Right lobe of liver (tissue), 6 donors: ENCODE results near the gene IGF2BP2. TPM values are rescaled to one million over a fixed set of nuclear protein-coding genes. Genes with fewer than 3 reads are reported as not detected.

ENCODE experiments used
- ATAC-seq, 4 donors: fragments of 200-7000 bp; cut with Tn5 transposase; one replicate each; pipeline ENCODE4 v1.9.1; 2020; ENCODE audit warnings: mild to moderate bottlenecking in 4 of 4, moderate library complexity in 4 of 4
- DNase-seq, 3 donors: peaks; one replicate each; pipeline ENCODE4 v3.0.0-alpha.2; 2020
- H3K27ac ChIP-seq, 3 donors: fragments of 200-600 bp; one replicate each; pipeline ENCODE4 v1.8.0; 2022
- H3K27me3 ChIP-seq, 2 donors: fragments of 200-600 bp; one replicate each; pipeline ENCODE4 v1.8.0; 2022
- H3K36me3 ChIP-seq, 4 donors: fragments of 200-600 bp; sonication (generic) in 1 of 4; one replicate each; pipeline versions ENCODE4 v1.5.1 to v1.8.0; 2017 to 2022; ENCODE audit warnings: control low read depth in 1 of 4
- H3K4me1 ChIP-seq, 4 donors: fragments of 200-600 bp; sonication (generic) in 1 of 4; one replicate each; pipeline versions ENCODE4 v1.5.1 to v1.8.0; 2017 to 2022; ENCODE audit warnings: control low read depth in 1 of 4
- H3K4me3 ChIP-seq, 3 donors: fragments of 200-600 bp; one replicate each; pipeline ENCODE4 v1.8.0; 2022
- H3K9me3 ChIP-seq, 4 donors: fragments of 200-600 bp; sonication (generic) in 1 of 4; one replicate each; pipeline versions ENCODE4 v1.5.1 to v1.8.0; 2017 to 2022; ENCODE audit warnings: control low read depth in 1 of 4
- CTCF ChIP-seq, 4 donors: fragments of 200-600 bp in 3 of 4; fragments of 450-650 bp in 1 of 4; IDR thresholded peaks; one replicate each; pipeline versions ENCODE4 v1.5.1 to v1.8.0; 2016 to 2022; ENCODE audit warnings: antibody characterized with exemption in 4 of 4, mild to moderate bottlenecking in 2 of 4
- POLR2A ChIP-seq: fragments of 450-650 bp; IDR thresholded peaks from one replicate; pipeline ENCODE4 v1.6.1; 2017; ENCODE audit warnings: antibody characterized with exemption, mild to moderate bottlenecking
- WGBS: methylation state at CpG from one replicate; pipeline ENCODE4 v1.1.6; 2018; ENCODE audit warnings: low coverage, low lambda C conversion rate; ENCODE audit not compliant: insufficient coverage; ENCODE audit errors: missing lambda C conversion rate; 5-methylcytosine and 5-hydroxymethylcytosine counted together
- intact Hi-C, 2 donors: fragments of 100-400 bp; cut with DNase I; formaldehyde crosslinking; loops; one replicate each; pipeline versions ENCODE4 v1.11.2 to v1.14.1; 2022
- total RNA-seq, 6 experiments: library from RNA; depleted of rRNA in 2 of 6; stranded (reverse); fragments of >200 nt in 2 of 6; fragmentation: NEBNext Ultra II Directional in 3 of 6; extraction: Animal tissue kit (Norgen Biotek cat#: 25700) in 3 of 6; gene quantifications; one replicate each; pipeline versions ENCODE4 v1.1.0 to v1.2.4, GENCODE V29; 2016 to 2023
- donor health status: DM: no; HTN: yes; CAD: no.
- donor health status: DM: no; HTN: no; CAD: no.
- donor health status: DM: no; HTN: no; CAD: no.
- donor health status: DM: no; HTN: yes; CAD: no.
- donor health status: DM: no; HTN: yes; CAD: no.

The IGF2BP2 gene
- total RNA-seq, 6 experiments from 2014 or later, result 0.99 to 3.0 (median 1.8) TPM

DNA sequence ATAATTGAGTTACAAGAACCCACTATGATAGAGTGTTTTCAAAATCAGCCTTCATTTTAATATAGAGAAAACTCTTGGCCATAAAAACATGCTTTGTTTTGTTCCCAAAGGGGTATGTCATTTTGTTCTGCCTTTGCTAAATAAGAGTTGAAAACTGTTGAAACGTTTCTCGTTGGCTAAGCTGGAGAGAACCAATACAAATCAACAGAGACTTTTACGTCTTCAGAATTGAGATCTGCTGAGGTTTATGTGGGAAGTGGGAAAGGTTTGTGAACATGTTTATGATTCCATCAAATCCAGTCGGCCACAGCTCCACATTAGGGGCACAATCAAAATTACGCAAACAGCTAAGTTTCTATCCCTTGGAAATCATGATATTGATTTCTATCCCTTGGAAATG is 102.0 kb downstream of the IGF2BP2 start:
- no peak for ATAC-seq
- intact Hi-C loops, result no loop called here
- WGBS, result 75% methylated on average over 5 of the region's 5 CpGs

GRCh38 chr3:185721970-185722369 is 102.9 kb downstream of the IGF2BP2 start:
- H3K4me3 ChIP-seq, result no peak overlapping the region
- H3K36me3 ChIP-seq, result no peaks in the 10 kb centered on the region
- H3K27ac ChIP-seq, result no peak overlapping the region
- intact Hi-C loops, result no loop called here
- no peaks in the 10 kb centered on the region for H3K27me3 ChIP-seq
- no peaks in the 10 kb centered on the region for H3K9me3 ChIP-seq
- TF ChIP-seq POLR2A, result no peak
- no peak for TF ChIP-seq CTCF (IDR thresholded peaks at IDR 0.05)
- WGBS, result 82% methylated on average over 3 of the region's 3 CpGs
- ATAC-seq (no peak), DNase-seq (no peak)
- H3K4me1 ChIP-seq, result no peaks in the 10 kb centered on the region

More for the DNA sequence above, 102.0 kb downstream of the IGF2BP2 start:
- Histone ChIP-seq H3K9me3 (no peaks in the 10 kb centered on the region), H3K27me3 (no peaks in the 10 kb centered on the region), H3K4me1 (no peaks in the 10 kb centered on the region), H3K4me3 (no peak overlapping the region), H3K27ac (no peak overlapping the region), H3K36me3 (no peaks in the 10 kb centered on the region)
- DNase-seq, result no peak
- TF ChIP-seq CTCF (IDR thresholded peaks at IDR 0.05) (no peak), POLR2A (no peak)

- intact Hi-C loops, result no loop called here
- WGBS, result 65% methylated on average over 9 of the region's 9 CpGs
- no peak for DNase-seq
- no peak for TF ChIP-seq POLR2A
- TF ChIP-seq CTCF (IDR thresholded peaks at IDR 0.05), result no peak
- no peaks in the 10 kb centered on the region for H3K36me3 ChIP-seq
- no peak overlapping the region for H3K27ac ChIP-seq
- peak in 2 of 4 donors; percentile 14 to 27 for ATAC-seq
- H3K4me1 ChIP-seq, result no peaks in the 10 kb centered on the region
- no peaks in the 10 kb centered on the region for H3K27me3 ChIP-seq
- H3K4me3 ChIP-seq, result no peak overlapping the region
- no peaks in the 10 kb centered on the region for H3K9me3 ChIP-seq
Observed at GRCh38 chr3:185720326-185720725, 104.5 kb downstream of the IGF2BP2 start.

- Histone ChIP-seq H3K27ac (no peak overlapping the region), H3K27me3 (no peaks in the 10 kb centered on the region), H3K4me3 (no peak overlapping the region), H3K4me1 (no peaks in the 10 kb centered on the region), H3K9me3 (no peaks in the 10 kb centered on the region), H3K36me3 (no peaks in the 10 kb centered on the region)
- TF ChIP-seq POLR2A (no peak), CTCF (IDR thresholded peaks at IDR 0.05) (no peak)
- DNase-seq (no peak), ATAC-seq (no peak)
- intact Hi-C loops, result no loop called here
- 88% methylated on average over 5 of the region's 7 CpGs for WGBS
Observed at GRCh38 chr3:185718736-185719593, 105.9 kb downstream of the IGF2BP2 start.
